IMR-90 (cell line): ENCODE results near the gene COL5A1. TPM values are rescaled to one million over a fixed set of nuclear protein-coding genes. Genes with fewer than 3 reads are reported as not detected.

Experiments
- ATAC-seq: fragments of 200-7000 bp; cut with Tn5 transposase; 2 replicates; pipeline ENCODE4 v1.9.1; 2020; ENCODE audit warnings: low read depth, mild to moderate bottlenecking, moderate library complexity
- BruUV-seq: library from RNA; stranded (reverse); fragments of 400-500 nt; replicated peaks from 2 replicates; lab custom pipeline; 2021; lab: Mats Ljungman, UMichigan
- CTCF ChIA-PET: fragments of 300-600 bp; formaldehyde crosslinking; extraction: SDS; loops from one replicate; lab custom pipeline; 2021; ENCODE audit warnings: antibody characterized with exemption; lab: Yijun Ruan, JAX
- POLR2A ChIA-PET: fragments of 300-600 bp; sonication (Branson Sonifier 250); formaldehyde crosslinking; loops from one replicate; lab custom pipeline; 2022; ENCODE audit warnings: antibody characterized with exemption; ENCODE audit not compliant: unreplicated experiment; lab: Charles Lee
- DNase-seq: peaks from one replicate; pipeline ENCODE4 v3.0.0; 2013
- H2AFZ ChIP-seq: replicated peaks from 2 replicates; pipeline ENCODE3; 2013; ENCODE audit warnings: low read length, mild to moderate bottlenecking; ENCODE audit not compliant: poor library complexity
- H2AK5ac ChIP-seq: 2 replicates; pipeline ENCODE4 v1.6.1; 2013; ENCODE audit warnings: low read depth, low read length, inconsistent platforms
- H2AK9ac ChIP-seq: replicated peaks from 2 replicates; pipeline ENCODE3; 2013; ENCODE audit warnings: mild to moderate bottlenecking, low read depth, low read length, moderate library complexity; ENCODE audit not compliant: poor library complexity
- H2BK120ac ChIP-seq: 2 replicates; pipeline ENCODE4 v1.6.1; 2013; ENCODE audit warnings: low read depth, low read length, inconsistent platforms
- H2BK15ac ChIP-seq: 3 replicates; pipeline ENCODE4 v1.6.1; 2013; ENCODE audit warnings: low read depth, low read length, inconsistent platforms
- H2BK20ac ChIP-seq: 2 replicates; pipeline ENCODE4 v1.6.1; 2013; ENCODE audit warnings: low read depth, mild to moderate bottlenecking, inconsistent platforms, low read length, moderate library complexity
- H2BK5ac ChIP-seq: 2 replicates; pipeline ENCODE4 v1.6.1; 2013; ENCODE audit warnings: mild to moderate bottlenecking, low read depth, low read length, inconsistent platforms; ENCODE audit not compliant: poor library complexity, severe bottlenecking
- H3K14ac ChIP-seq: replicated peaks from 2 replicates; pipeline ENCODE4 v1.6.1; 2013; ENCODE audit warnings: low read depth, low read length, inconsistent platforms
- H3K18ac ChIP-seq: 2 replicates; pipeline ENCODE4 v1.6.1; 2013; ENCODE audit warnings: low read depth, low read length, control low read depth
- H3K23ac ChIP-seq: 2 replicates; pipeline ENCODE4 v1.6.1; 2013; ENCODE audit warnings: low read depth, low read length, inconsistent platforms
- H3K27ac ChIP-seq: 2 replicates; pipeline ENCODE4 v1.5.1; 2013; ENCODE audit warnings: mild to moderate bottlenecking, control low read depth, low read length; ENCODE audit not compliant: insufficient read depth
- H3K27me3 ChIP-seq: 2 replicates; pipeline ENCODE4 v1.6.1; 2013; ENCODE audit warnings: low read length; ENCODE audit not compliant: control insufficient read depth, insufficient read depth
- H3K36me3 ChIP-seq: 2 replicates; pipeline ENCODE4 v1.6.1; 2013; ENCODE audit warnings: low read length, mixed read lengths; ENCODE audit not compliant: control insufficient read depth, insufficient read depth
- H3K4ac ChIP-seq: 2 replicates; pipeline ENCODE4 v1.6.1; 2013; ENCODE audit warnings: low read depth, low read length, inconsistent platforms
- H3K4me1 ChIP-seq: 2 replicates; pipeline ENCODE4 v1.6.1; 2013; ENCODE audit warnings: low read length, mixed read lengths; ENCODE audit not compliant: control insufficient read depth, insufficient read depth
- H3K4me2 ChIP-seq: 2 replicates; pipeline ENCODE4 v1.6.1; 2013; ENCODE audit warnings: low read depth, mild to moderate bottlenecking, control low read depth, low read length, moderate library complexity
- H3K4me3 ChIP-seq: 2 replicates; pipeline ENCODE4 v1.5.1; 2013; ENCODE audit warnings: low read depth, mild to moderate bottlenecking, control low read depth, low read length, moderate library complexity; ENCODE audit not compliant: insufficient read depth
- H3K56ac ChIP-seq: 2 replicates; pipeline ENCODE4 v1.6.1; 2013; ENCODE audit warnings: low read length, inconsistent platforms; ENCODE audit not compliant: insufficient read depth; ENCODE audit errors: extremely low read depth
- H3K79me1 ChIP-seq, 2 experiments: 2 replicates each; pipeline ENCODE4 v1.6.1; 2013; ENCODE audit warnings: low read length in 2 of 2, inconsistent platforms in 1 of 2, low read depth in 1 of 2
- H3K9ac ChIP-seq: 2 replicates; pipeline ENCODE4 v1.6.1; 2013; ENCODE audit warnings: low read depth, low read length, control low read depth
- H3K9me1 ChIP-seq: 2 replicates; pipeline ENCODE4 v1.6.1; 2013; ENCODE audit warnings: low read length, inconsistent platforms; ENCODE audit not compliant: insufficient read depth
- H3K9me3 ChIP-seq: 2 replicates; pipeline ENCODE4 v1.6.1; 2013; ENCODE audit warnings: low read length; ENCODE audit not compliant: control insufficient read depth, insufficient read depth
- H4K20me1 ChIP-seq: 2 replicates; pipeline ENCODE4 v1.6.1; 2013; ENCODE audit warnings: low read length, inconsistent platforms; ENCODE audit not compliant: insufficient read depth
- H4K5ac ChIP-seq: 2 replicates; pipeline ENCODE4 v1.6.1; 2013; ENCODE audit warnings: mild to moderate bottlenecking, low read depth, low read length, control low read depth
- H4K8ac ChIP-seq, 2 experiments: 2 replicates each; pipeline ENCODE4 v1.6.1; 2013; ENCODE audit warnings: low read depth in 2 of 2, low read length in 2 of 2, control low read depth in 1 of 2, inconsistent platforms in 1 of 2
- H4K91ac ChIP-seq: 2 replicates; pipeline ENCODE4 v1.6.1; 2013; ENCODE audit warnings: low read depth, low read length, inconsistent platforms; ENCODE audit not compliant: insufficient read depth
- BHLHE40 ChIP-seq: fragments of 150-350 bp; IDR thresholded peaks from 2 replicates; pipeline ENCODE4 v1.6.1; 2016; ENCODE audit warnings: mild to moderate bottlenecking, low read depth, low read length
- RAD21 ChIP-seq: IDR thresholded peaks from 2 replicates; pipeline ENCODE4 v1.6.1; 2012; ENCODE audit warnings: low read length, improper control_type of control experiment
- WGBS, 2 experiments: methylation state at CpG; one replicate each; pipeline versions ENCODE4 v1.1.5 to v1.1.7; 2013; ENCODE audit warnings: missing lambda C conversion rate in 2 of 2; ENCODE audit not compliant: insufficient read length in 1 of 2; ENCODE audit errors: extremely low coverage in 2 of 2; 5-methylcytosine and 5-hydroxymethylcytosine counted together
- dilution Hi-C: fragments of 300-500 bp; cut with HindIII; formaldehyde crosslinking; loops from one replicate; pipeline ENCODE4 v1.14.3; 2018; ENCODE audit warnings: low sequenced_read_pairs; ENCODE audit not compliant: unreplicated experiment
- in situ Hi-C: fragments of 300-500 bp; cut with MboI; formaldehyde crosslinking; loops from 3 replicates; pipeline ENCODE4 v1.14.3; 2019; ENCODE audit warnings: low sequenced_read_pairs, inconsistent platforms, mixed read lengths
- intact Hi-C: fragments of 100-400 bp; cut with micrococcal nuclease; formaldehyde crosslinking; loops from 2 replicates; pipeline ENCODE4 v1.10.0; 2022
- polyA plus RNA-seq, 3 experiments: library from polyadenylated mRNA; depleted of rRNA; stranded (reverse); fragments of >200 nt; gene quantifications; 2 replicates each; pipeline ENCODE4 v1.2.3, GENCODE V29; 2012; ENCODE audit warnings: low replicate concordance in 1 of 3
- total RNA-seq: library from RNA; depleted of rRNA; stranded (reverse); fragments of >200 nt; gene quantifications from 2 replicates; pipeline ENCODE4 v1.2.3, GENCODE V29; 2012
- TF ChIP-seq, protein P1 (sequence below): fragments of 150-350 bp; IDR thresholded peaks from 2 replicates; pipeline ENCODE4 v1.6.1; 2017; ENCODE audit warnings: mild to moderate bottlenecking, antibody characterized with exemption, low read length, low read depth

Gene COL5A1
- total and polyA plus RNA-seq, 2 of the 4 experiments (the other 2 are of a cell fraction), result 19.2 to 173 TPM

DNA sequence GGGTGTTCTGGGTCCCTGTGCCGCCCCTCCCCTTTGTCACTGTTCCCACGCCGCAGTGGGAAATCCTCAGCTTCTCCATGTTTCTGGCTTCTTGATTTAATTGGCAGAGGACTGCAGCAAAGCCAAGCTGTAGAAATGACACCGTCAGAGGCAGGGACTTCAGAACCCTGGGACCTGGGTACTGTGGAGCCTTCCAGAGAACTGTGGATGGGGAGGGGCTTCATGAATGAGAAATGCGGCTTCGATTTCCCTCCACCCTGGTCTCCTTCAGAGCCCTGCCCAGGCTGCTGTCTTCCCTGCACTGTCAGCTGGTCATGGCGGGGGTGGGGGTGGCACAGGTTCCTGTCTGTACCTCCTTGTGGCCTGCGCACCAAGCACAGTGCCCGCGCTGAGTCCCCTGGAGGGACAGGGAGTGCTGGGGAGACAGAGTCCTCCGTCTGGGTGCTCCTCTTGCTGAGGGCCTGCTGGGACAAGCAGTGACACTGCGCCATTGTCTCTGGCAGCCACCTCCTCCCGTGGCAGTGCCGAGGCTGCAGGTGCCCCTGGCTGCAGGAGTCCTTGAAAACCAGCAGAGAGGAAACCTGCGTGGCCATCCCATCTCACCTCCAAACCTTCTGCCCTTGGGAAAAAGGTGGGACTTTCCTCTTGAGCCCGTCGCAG, 47.2 kb downstream of the COL5A1 start:
- DNase-seq (no peak), ATAC-seq (no peak)
- H3K56ac ChIP-seq, result no peak overlapping the region
- H4K91ac ChIP-seq, result no peak overlapping the region
- no peak overlapping the region for H2AK5ac ChIP-seq
- no peak overlapping the region for H2BK5ac ChIP-seq
- H4K8ac ChIP-seq, result no peak overlapping the region
- H3K79me1 ChIP-seq, result peaks cover 35 to 99% of the 10 kb centered on the region in 2 experiments
- no peak overlapping the region for H3K18ac ChIP-seq
- TF ChIP-seq, protein P1, sequence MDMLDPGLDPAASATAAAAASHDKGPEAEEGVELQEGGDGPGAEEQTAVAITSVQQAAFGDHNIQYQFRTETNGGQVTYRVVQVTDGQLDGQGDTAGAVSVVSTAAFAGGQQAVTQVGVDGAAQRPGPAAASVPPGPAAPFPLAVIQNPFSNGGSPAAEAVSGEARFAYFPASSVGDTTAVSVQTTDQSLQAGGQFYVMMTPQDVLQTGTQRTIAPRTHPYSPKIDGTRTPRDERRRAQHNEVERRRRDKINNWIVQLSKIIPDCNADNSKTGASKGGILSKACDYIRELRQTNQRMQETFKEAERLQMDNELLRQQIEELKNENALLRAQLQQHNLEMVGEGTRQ, result no peak
- TF ChIP-seq BHLHE40, result no peak
- TF ChIP-seq RAD21, result no peak
- H2BK15ac ChIP-seq, result no peak overlapping the region
- H3K27ac ChIP-seq, result no peak overlapping the region
- H2BK120ac ChIP-seq, result no peak overlapping the region
- no CpG with 5 or more reads among the region's 17 CpGs for WGBS, 2 experiments
- H3K14ac ChIP-seq, result no peak overlapping the region
- H4K5ac ChIP-seq, result no peak overlapping the region
- H2BK20ac ChIP-seq, result no peak overlapping the region
- H3K4ac ChIP-seq, result no peak overlapping the region
- peaks cover 71% of the 10 kb centered on the region for H3K36me3 ChIP-seq
- H3K9me3 ChIP-seq, result no peaks in the 10 kb centered on the region
- H3K4me1 ChIP-seq, result peaks cover 5% of the 10 kb centered on the region; the same call in 1 of the 2 replicates
- intact Hi-C loops (no loop called here), dilution Hi-C loops (no loop called here), in situ Hi-C loops (no loop called here)
- peaks cover 98% of the 10 kb centered on the region for H4K20me1 ChIP-seq
- no peak overlapping the region for H3K9ac ChIP-seq
- H3K4me3 ChIP-seq, result no peak overlapping the region
- POLR2A ChIA-PET, result no interaction called here
- BruUV-seq, result no TSS peak
- H3K27me3 ChIP-seq, result no peaks in the 10 kb centered on the region
- no peak overlapping the region for H2AK9ac ChIP-seq
- H3K4me2 ChIP-seq, result no peak overlapping the region
- H3K23ac ChIP-seq, result no peak overlapping the region
- H3K9me1 ChIP-seq, result peaks cover 46% of the 10 kb centered on the region
- CTCF ChIA-PET, result interaction anchor here (0.7 kb wide), 1 partner anchor 46 kb away, joined by 3 read pairs; no protein-coding TSS in a partner anchor
- no peak overlapping the region for H2AFZ ChIP-seq
